ENCODE data around the gene LHFPL4. TPM values are rescaled to one million over a fixed set of nuclear protein-coding genes. Genes with fewer than 3 reads are reported as not detected.
"Not testable (repeated sequence)": the region's sequence is repeated elsewhere in the genome, so short reads cannot be mapped to it uniquely, and the experiment has no call there.

Gene LHFPL4
- total RNA-seq, 1 experiment from 2014 or later: not detected

DNA sequence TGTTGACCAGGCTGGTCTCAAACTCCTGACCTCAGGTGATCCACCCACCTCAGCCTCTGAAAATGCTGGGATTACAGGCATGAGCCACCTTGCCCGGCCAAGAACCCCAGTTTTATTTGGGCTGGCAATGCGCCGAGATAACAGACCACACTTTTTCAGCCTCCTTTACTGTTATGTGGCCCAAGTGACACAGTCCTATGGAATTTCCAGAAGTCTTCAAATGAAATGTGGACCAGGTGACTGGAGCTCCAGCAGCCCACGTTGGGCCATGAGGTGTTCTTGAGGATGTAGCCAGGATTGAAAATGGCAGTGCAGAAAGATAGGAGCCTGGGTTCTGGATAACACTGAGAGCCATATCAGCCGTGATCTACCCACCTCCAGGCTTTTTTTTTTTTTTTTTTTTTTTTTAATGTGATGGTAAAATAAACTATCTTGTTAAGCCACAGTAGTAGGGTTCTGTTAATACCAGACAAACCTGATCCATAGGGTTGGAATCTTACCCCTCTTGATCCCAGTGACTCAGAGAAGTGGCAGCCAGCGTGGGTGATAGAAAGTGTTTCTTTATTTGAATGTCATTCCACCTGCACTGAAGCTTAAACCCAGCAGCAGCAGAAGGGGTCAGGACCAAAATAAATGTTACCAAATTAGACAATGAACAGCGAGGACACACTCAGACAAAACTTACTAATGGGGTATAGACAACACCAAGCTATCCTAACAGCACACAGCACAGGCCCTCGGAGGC is 55.6 kb downstream of the LHFPL4 start:
- ChIA-PET POLR2A (no interaction called here), CTCF (no interaction called here)
- Mint-ChIP-seq H3K9me3 (ENCODE audit: unreplicated experiment) (no peaks in the 10 kb centered on the region), H3K4me3 (ENCODE audit: unreplicated experiment) (no peak overlapping the region), H3K4me1 (ENCODE audit: low read depth, unreplicated experiment) (no peaks in the 10 kb centered on the region), H3K27me3 (ENCODE audit: insufficient read depth, unreplicated experiment) (peaks cover 5% of the 10 kb centered on the region), H3K36me3 (ENCODE audit: insufficient read depth, unreplicated experiment) (no peaks in the 10 kb centered on the region), H3K27ac (ENCODE audit: unreplicated experiment) (no peak overlapping the region)
- H3K4me3 ChIP-seq (ENCODE audit: low read depth, low read length): no peak overlapping the region
- H3K4me1 ChIP-seq: no peaks in the 10 kb centered on the region
- no peaks in the 10 kb centered on the region for H3K36me3 ChIP-seq (ENCODE audit: control insufficient read depth, insufficient read depth, low read length)
- no peak for DNase-seq
- intact Hi-C loops (cut with micrococcal nuclease; ENCODE audit: unreplicated experiment): no loop called here
- BruUV-seq (replicated peaks): no TSS peak
- H3K9me3 ChIP-seq: no peaks in the 10 kb centered on the region
- H3K27me3 ChIP-seq (replicated peaks; ENCODE audit: control insufficient read depth, insufficient read depth, low read length): no peaks in the 10 kb centered on the region
- TF ChIP-seq, protein P1, sequence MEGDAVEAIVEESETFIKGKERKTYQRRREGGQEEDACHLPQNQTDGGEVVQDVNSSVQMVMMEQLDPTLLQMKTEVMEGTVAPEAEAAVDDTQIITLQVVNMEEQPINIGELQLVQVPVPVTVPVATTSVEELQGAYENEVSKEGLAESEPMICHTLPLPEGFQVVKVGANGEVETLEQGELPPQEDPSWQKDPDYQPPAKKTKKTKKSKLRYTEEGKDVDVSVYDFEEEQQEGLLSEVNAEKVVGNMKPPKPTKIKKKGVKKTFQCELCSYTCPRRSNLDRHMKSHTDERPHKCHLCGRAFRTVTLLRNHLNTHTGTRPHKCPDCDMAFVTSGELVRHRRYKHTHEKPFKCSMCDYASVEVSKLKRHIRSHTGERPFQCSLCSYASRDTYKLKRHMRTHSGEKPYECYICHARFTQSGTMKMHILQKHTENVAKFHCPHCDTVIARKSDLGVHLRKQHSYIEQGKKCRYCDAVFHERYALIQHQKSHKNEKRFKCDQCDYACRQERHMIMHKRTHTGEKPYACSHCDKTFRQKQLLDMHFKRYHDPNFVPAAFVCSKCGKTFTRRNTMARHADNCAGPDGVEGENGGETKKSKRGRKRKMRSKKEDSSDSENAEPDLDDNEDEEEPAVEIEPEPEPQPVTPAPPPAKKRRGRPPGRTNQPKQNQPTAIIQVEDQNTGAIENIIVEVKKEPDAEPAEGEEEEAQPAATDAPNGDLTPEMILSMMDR (IDR thresholded peaks at IDR 0.05; ENCODE audit: insufficient read depth in 1 of 2, low read depth in 1 of 2, low read length in 1 of 2, severe bottlenecking in 1 of 2, unreplicated experiment in 1 of 2): no peak

DNA sequence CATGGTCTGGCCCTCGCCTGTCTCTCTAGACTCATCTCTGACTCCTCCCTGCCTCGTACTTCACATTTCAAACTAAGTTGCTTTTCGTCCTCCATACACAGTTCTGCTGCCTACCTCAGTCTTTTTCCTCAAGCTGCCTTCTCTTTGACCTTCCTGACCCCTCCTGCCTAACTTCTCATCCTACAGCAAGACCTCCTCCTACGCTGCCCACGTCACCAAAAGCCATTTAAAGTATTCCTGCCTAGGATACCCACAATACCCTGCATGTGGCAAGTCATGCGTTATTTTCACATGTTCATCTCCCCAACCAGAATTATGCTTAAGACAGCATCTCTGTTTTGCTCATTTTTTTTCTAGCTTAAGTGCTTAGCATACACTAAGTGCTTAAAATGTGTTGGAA is 56.7 kb downstream of the LHFPL4 start:
- H3K4me3 ChIP-seq (ENCODE audit: low read depth, low read length): no peak overlapping the region
- Mint-ChIP-seq H3K27ac (ENCODE audit: unreplicated experiment) (no peak overlapping the region), H3K36me3 (ENCODE audit: insufficient read depth, unreplicated experiment) (no peaks in the 10 kb centered on the region), H3K4me1 (ENCODE audit: low read depth, unreplicated experiment) (no peaks in the 10 kb centered on the region), H3K9me3 (ENCODE audit: unreplicated experiment) (no peaks in the 10 kb centered on the region), H3K4me3 (ENCODE audit: unreplicated experiment) (no peak overlapping the region), H3K27me3 (ENCODE audit: insufficient read depth, unreplicated experiment) (peaks cover 3% of the 10 kb centered on the region)
- no peaks in the 10 kb centered on the region for H3K9me3 ChIP-seq
- H3K36me3 ChIP-seq (ENCODE audit: control insufficient read depth, insufficient read depth, low read length): no peaks in the 10 kb centered on the region
- intact Hi-C loops (cut with micrococcal nuclease; ENCODE audit: unreplicated experiment): no loop called here
- no peak for DNase-seq
- BruUV-seq (replicated peaks): no TSS peak
- TF ChIP-seq, protein P1 (IDR thresholded peaks at IDR 0.05; ENCODE audit: insufficient read depth in 1 of 2, low read depth in 1 of 2, low read length in 1 of 2, severe bottlenecking in 1 of 2, unreplicated experiment in 1 of 2): no peak
- ChIA-PET CTCF (no interaction called here), POLR2A (no interaction called here)
- H3K4me1 ChIP-seq: no peaks in the 10 kb centered on the region
- no peaks in the 10 kb centered on the region for H3K27me3 ChIP-seq (replicated peaks; ENCODE audit: control insufficient read depth, insufficient read depth, low read length)

DNA sequence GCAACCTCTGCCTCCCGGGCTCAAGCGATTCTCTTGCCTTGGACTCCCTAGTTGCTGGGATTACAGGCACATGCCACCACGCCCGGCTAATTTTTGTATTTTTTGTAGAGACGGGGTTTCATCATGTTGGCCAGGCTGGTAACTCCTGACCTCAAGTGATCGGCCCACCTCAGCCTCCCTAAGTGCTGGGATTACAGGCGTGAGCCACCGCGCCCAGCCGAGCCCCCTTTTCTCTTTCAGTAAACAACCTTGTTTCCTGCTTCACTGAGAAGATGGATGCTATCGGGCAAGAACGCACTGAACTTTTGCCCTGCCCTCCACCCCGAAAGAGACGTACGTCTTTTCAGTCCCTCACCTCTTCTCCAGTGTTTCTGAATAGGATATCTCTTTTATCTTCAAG is 59.6 kb downstream of the LHFPL4 start:
- DNase-seq; H3K27me3 Mint-ChIP-seq (ENCODE audit: insufficient read depth, unreplicated experiment); H3K36me3 ChIP-seq (ENCODE audit: control insufficient read depth, insufficient read depth, low read length); POLR2A ChIA-PET; H3K9me3 Mint-ChIP-seq (ENCODE audit: unreplicated experiment); BruUV-seq (replicated peaks); intact Hi-C loops (cut with micrococcal nuclease; ENCODE audit: unreplicated experiment); H3K4me3 ChIP-seq (ENCODE audit: low read depth, low read length); H3K9me3 ChIP-seq; H3K4me1 Mint-ChIP-seq (ENCODE audit: low read depth, unreplicated experiment); CTCF ChIA-PET; H3K27ac Mint-ChIP-seq (ENCODE audit: unreplicated experiment); H3K4me1 ChIP-seq; H3K4me3 Mint-ChIP-seq (ENCODE audit: unreplicated experiment); H3K27me3 ChIP-seq (replicated peaks; ENCODE audit: control insufficient read depth, insufficient read depth, low read length); H3K36me3 Mint-ChIP-seq (ENCODE audit: insufficient read depth, unreplicated experiment): not testable (repeated sequence)
